Activated T-helper 1 cell treated with anti-CD3 and anti-CD28 coated beads, Interleukin-12 subunit alpha, Interleukin-12 subunit beta, Interleukin-2, Interleukin-4 antibody, amounts not matched to agents 30 ng/mL and 10 ng/mL and 1 ng/mL, durations not matched to agents 14 hours and 24 hours and 36 hours (primary cell): ENCODE results near the gene ABCC1. TPM values are rescaled to one million over a fixed set of nuclear protein-coding genes. Genes with fewer than 3 reads are reported as not detected.
"Not testable (repeated sequence)": the region's sequence is repeated elsewhere in the genome, so short reads cannot be mapped to it uniquely, and the experiment has no call there.

Experiments used
- DNase-seq: peaks from one replicate; pipeline ENCODE4 v3.0.0; 2021; ENCODE audit warnings: low spot score
- H3K27ac Mint-ChIP-seq: one replicate; pipeline ENCODE4 v1.8.0; 2021; ENCODE audit warnings: mild to moderate bottlenecking, mixed read lengths
- H3K27me3 Mint-ChIP-seq: one replicate; pipeline ENCODE4 v1.8.0; 2022; ENCODE audit warnings: mild to moderate bottlenecking, moderate library complexity, mixed read lengths; ENCODE audit not compliant: insufficient read depth
- H3K36me3 Mint-ChIP-seq: one replicate; pipeline ENCODE4 v1.8.0; 2021; ENCODE audit warnings: low read depth, mixed read lengths
- H3K4me1 Mint-ChIP-seq: one replicate; pipeline ENCODE4 v1.8.0; 2021; ENCODE audit warnings: low read depth, mixed read lengths
- H3K4me3 Mint-ChIP-seq: one replicate; pipeline ENCODE4 v1.8.0; 2021; ENCODE audit warnings: mild to moderate bottlenecking, moderate library complexity, mixed read lengths
- H3K9me3 Mint-ChIP-seq: one replicate; pipeline ENCODE4 v1.8.0; 2021; ENCODE audit warnings: mixed read lengths
- intact Hi-C: fragments of 100-400 bp; cut with micrococcal nuclease; formaldehyde crosslinking; loops from one replicate; pipeline ENCODE4 v1.15.1; 2024
- total RNA-seq: library from RNA; stranded (reverse); gene quantifications from 2 replicates; pipeline ENCODE4 v1.2.3, GENCODE V29; 2022

Gene ABCC1
- total RNA-seq, 1 donor from 2014 or later = 108 TPM

- H3K4me1 Mint-ChIP-seq = no peaks in the 10 kb centered on the region
- intact Hi-C loops = no loop called here
- H3K27ac Mint-ChIP-seq = no peak overlapping the region
- H3K27me3 Mint-ChIP-seq = peaks cover 2% of the 10 kb centered on the region
- DNase-seq = no peak
- no peaks in the 10 kb centered on the region for H3K9me3 Mint-ChIP-seq
- H3K4me3 Mint-ChIP-seq = no peak overlapping the region
- H3K36me3 Mint-ChIP-seq = no peaks in the 10 kb centered on the region
These were observed 220.2 kb downstream of the ABCC1 start for GRCh38 chr16:16169615-16170014.

GRCh38 chr16:16171332-16171919 is 222.0 kb downstream of the ABCC1 start:
- Mint-ChIP-seq H3K9me3 (peaks cover 9% of the 10 kb centered on the region), H3K27me3 (peaks cover 2% of the 10 kb centered on the region), H3K36me3 (no peaks in the 10 kb centered on the region), H3K4me1 (no peaks in the 10 kb centered on the region), H3K4me3 (no peak overlapping the region), H3K27ac (peak overlapping the region; percentile 64)
- intact Hi-C loops = no loop called here
- DNase-seq = no peak

DNA sequence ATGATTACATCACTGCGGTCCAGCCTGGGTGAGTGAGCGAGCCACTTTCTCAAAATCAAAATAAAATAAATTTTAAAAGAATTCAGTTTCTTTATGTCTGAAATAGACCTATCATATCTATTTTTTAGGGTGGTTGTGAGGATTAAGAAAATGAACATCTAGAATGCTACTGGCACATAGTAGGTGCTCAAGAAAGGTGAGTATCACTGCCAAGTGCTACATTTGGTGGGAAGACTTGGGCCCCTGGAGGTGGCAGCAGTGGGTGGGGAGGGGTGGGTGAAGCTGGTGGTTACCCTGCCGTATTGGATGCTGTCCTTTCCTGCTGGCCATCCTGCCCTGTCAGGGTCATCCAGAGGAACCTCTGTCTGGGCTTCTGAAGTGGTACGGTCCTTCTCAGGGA is 223.6 kb downstream of the ABCC1 start:
- Mint-ChIP-seq H3K4me1 (no peaks in the 10 kb centered on the region), H3K36me3 (no peaks in the 10 kb centered on the region)

GRCh38 chr16:16175296-16175695 is 225.9 kb downstream of the ABCC1 start:
- no peaks in the 10 kb centered on the region for H3K4me1 Mint-ChIP-seq
- H3K9me3 Mint-ChIP-seq = peaks cover 12% of the 10 kb centered on the region
- no peak overlapping the region for H3K4me3 Mint-ChIP-seq
- H3K27ac Mint-ChIP-seq = no peak overlapping the region
- intact Hi-C loops = no loop called here
- peaks cover 2% of the 10 kb centered on the region for H3K27me3 Mint-ChIP-seq
- DNase-seq = no peak
- H3K36me3 Mint-ChIP-seq = no peaks in the 10 kb centered on the region

More for the DNA sequence above, 223.6 kb downstream of the ABCC1 start:
- intact Hi-C loops = no loop called here
- Mint-ChIP-seq H3K4me3 (no peak overlapping the region), H3K27me3 (peaks cover 2% of the 10 kb centered on the region), H3K9me3 (peaks cover 12% of the 10 kb centered on the region), H3K27ac (no peak overlapping the region)
- no peak for DNase-seq

GRCh38 chr16:16176328-16176727 is 226.9 kb downstream of the ABCC1 start:
- H3K36me3 Mint-ChIP-seq = no peaks in the 10 kb centered on the region

GRCh38 chr16:16178455-16179162 is 229.2 kb downstream of the ABCC1 start:
- no peaks in the 10 kb centered on the region for H3K4me1 Mint-ChIP-seq
- DNase-seq = no peak
- H3K36me3 Mint-ChIP-seq = no peaks in the 10 kb centered on the region
- H3K4me3 Mint-ChIP-seq = no peak overlapping the region
- H3K9me3 Mint-ChIP-seq = peaks cover 12% of the 10 kb centered on the region
- no peak overlapping the region for H3K27ac Mint-ChIP-seq
- intact Hi-C loops = no loop called here
- H3K27me3 Mint-ChIP-seq = no peaks in the 10 kb centered on the region

More at GRCh38 chr16:16176328-16176727, 226.9 kb downstream of the ABCC1 start:
- no peak for DNase-seq
- Mint-ChIP-seq H3K4me1 (no peaks in the 10 kb centered on the region), H3K27me3 (peaks cover 2% of the 10 kb centered on the region), H3K27ac (no peak overlapping the region), H3K9me3 (peaks cover 12% of the 10 kb centered on the region), H3K4me3 (no peak overlapping the region)
- intact Hi-C loops = no loop called here

- H3K4me3 Mint-ChIP-seq, H3K27ac Mint-ChIP-seq, DNase-seq, H3K4me1 Mint-ChIP-seq, H3K27me3 Mint-ChIP-seq, intact Hi-C loops, H3K9me3 Mint-ChIP-seq, H3K36me3 Mint-ChIP-seq: not testable (repeated sequence)
These were observed 232.3 kb downstream of the ABCC1 start for GRCh38 chr16:16181748-16182147.

DNA sequence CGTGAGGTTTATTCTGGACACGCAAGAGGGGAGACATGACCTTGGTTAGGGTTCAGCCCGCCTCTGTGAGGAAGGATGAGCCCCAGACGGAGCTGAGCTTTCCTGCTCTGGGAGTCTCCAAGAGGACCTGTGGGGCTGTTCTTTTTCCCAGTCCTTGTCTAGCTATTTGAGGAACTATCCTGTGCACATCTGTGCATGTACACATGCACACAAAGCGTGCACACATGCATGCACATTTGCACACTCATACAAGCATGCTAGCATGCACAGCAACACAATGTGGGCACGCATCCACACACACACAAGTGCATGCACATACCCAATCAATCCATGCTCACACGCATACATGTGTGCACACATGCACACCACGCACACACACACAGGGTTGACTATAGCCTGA is 233.5 kb downstream of the ABCC1 start:
- Mint-ChIP-seq H3K27me3 (no peaks in the 10 kb centered on the region), H3K36me3 (no peaks in the 10 kb centered on the region)

DNA sequence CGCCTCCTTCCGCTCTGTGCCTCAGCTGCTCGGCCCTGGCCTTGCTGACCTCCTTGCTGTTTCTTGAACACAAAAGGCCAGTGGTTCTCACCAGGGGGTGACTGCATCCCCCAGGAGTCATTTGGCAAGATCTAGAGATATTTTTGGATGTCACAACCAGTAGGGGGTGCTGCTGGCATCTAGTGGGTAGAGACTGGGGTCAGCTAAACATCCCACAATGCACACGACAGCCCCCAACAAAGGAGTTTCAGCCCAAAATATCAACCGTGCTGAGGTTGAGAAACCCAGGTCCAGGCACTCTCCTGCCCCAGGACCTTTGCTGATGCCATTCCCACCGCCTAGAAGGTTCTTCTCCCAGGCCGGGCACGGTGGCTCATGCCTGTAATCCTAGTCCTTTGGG is 234.1 kb downstream of the ABCC1 start:
- no peak for DNase-seq
- no peaks in the 10 kb centered on the region for H3K4me1 Mint-ChIP-seq
- intact Hi-C loops = no loop called here
- peaks cover under 1% of the 10 kb centered on the region for H3K27me3 Mint-ChIP-seq
- H3K27ac Mint-ChIP-seq = no peak overlapping the region
- no peaks in the 10 kb centered on the region for H3K9me3 Mint-ChIP-seq
- H3K36me3 Mint-ChIP-seq = no peaks in the 10 kb centered on the region
- no peak overlapping the region for H3K4me3 Mint-ChIP-seq

More for the DNA sequence above, 233.5 kb downstream of the ABCC1 start:
- no peak for DNase-seq
- H3K9me3 Mint-ChIP-seq = no peaks in the 10 kb centered on the region
- no peak overlapping the region for H3K27ac Mint-ChIP-seq
- no peak overlapping the region for H3K4me3 Mint-ChIP-seq
- intact Hi-C loops = no loop called here
- no peaks in the 10 kb centered on the region for H3K4me1 Mint-ChIP-seq

DNA sequence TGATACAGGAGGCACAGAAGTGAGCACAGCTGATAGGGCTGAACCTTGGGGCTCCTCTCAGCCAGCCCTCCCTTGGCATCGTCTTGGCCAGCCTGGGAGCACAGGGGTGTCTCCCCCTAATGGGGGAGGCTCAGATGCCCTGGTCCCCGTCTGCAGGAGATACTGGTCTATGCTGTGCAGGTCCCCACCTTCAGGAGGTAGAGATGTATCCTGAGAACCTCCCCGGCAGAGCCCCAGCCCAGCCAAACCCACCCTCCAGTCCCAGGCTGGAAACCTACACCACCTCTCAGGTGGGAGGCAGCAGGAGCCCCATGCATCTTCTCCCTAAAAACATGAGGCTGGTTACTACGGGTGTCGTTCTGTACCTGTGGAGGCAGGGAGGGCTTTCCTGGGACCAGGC is 235.2 kb downstream of the ABCC1 start:
- intact Hi-C loops = no loop called here
- Mint-ChIP-seq H3K27ac (no peak overlapping the region), H3K36me3 (no peaks in the 10 kb centered on the region), H3K4me1 (no peaks in the 10 kb centered on the region), H3K4me3 (no peak overlapping the region), H3K9me3 (no peaks in the 10 kb centered on the region), H3K27me3 (peaks cover 1% of the 10 kb centered on the region)
- DNase-seq = no peak

- Mint-ChIP-seq H3K27me3 (peaks cover 1% of the 10 kb centered on the region), H3K4me3 (no peak overlapping the region), H3K36me3 (no peaks in the 10 kb centered on the region), H3K9me3 (no peaks in the 10 kb centered on the region), H3K4me1 (no peaks in the 10 kb centered on the region), H3K27ac (no peak overlapping the region)
- no peak for DNase-seq
- intact Hi-C loops = no loop called here
These were observed 235.7 kb downstream of the ABCC1 start for GRCh38 chr16:16185095-16185494.

DNA sequence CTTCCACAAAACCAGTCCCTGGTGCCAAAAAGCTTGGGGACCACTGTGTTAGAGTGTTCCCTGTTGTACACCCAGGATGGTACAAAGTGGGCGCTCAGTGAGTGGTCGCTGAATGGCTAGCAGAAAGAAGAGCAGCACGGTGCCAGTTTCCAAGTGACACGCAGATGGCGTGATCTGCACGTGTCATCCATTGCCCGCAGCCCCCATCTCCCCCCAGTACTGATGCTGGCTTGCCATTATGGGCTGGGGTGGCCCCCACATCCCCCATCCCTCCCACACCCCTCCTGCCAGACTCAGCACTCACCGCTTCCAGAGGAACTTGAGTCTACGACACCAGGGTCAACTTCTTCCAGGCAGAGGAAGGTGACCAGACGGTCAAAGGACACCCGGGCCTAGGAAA is 237.4 kb downstream of the ABCC1 start:
- intact Hi-C loops = no loop called here
- Mint-ChIP-seq H3K4me3 (no peak overlapping the region), H3K4me1 (no peaks in the 10 kb centered on the region), H3K27ac (no peak overlapping the region), H3K9me3 (no peaks in the 10 kb centered on the region), H3K27me3 (peaks cover 1% of the 10 kb centered on the region), H3K36me3 (no peaks in the 10 kb centered on the region)
- no peak for DNase-seq

DNA sequence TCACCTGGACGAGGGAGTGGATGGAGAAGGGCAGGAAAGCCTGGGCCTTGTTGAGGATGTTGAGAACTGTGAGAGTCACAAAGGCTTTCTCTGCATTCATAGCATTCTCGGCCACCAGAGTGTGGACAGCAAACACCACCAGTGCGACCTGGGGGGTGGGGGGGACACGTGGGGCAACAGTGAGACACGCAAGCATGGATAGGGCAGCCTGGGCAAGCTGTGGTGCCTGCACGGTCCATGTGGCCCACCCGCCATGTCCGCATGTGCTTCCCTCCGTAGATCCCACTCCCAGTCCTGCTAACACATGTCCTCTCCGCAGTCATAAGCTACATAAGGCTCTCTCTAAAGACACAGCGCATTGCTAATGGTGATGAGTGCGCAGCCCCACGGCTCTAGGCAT is 239.4 kb downstream of the ABCC1 start:
- Mint-ChIP-seq H3K27ac (no peak overlapping the region), H3K27me3 (peaks cover 3% of the 10 kb centered on the region), H3K4me3 (no peak overlapping the region), H3K4me1 (no peaks in the 10 kb centered on the region), H3K9me3 (no peaks in the 10 kb centered on the region), H3K36me3 (no peaks in the 10 kb centered on the region)
- intact Hi-C loops = no loop called here
- no peak for DNase-seq
